ENCODE results near the gene APOL4.

Gene APOL4

GRCh38 chr22:36151006-36151595 lies 50.5 kb downstream of the APOL4 start:
- DNase-seq: no peak

- no peak for DNase-seq
Measured at GRCh38 chr22:36149441-36149840, 52.2 kb downstream of the APOL4 start.

GRCh38 chr22:36148411-36148810 lies 53.2 kb downstream of the APOL4 start:
- DNase-seq: no peak

- no peak for DNase-seq
Measured at GRCh38 chr22:36147196-36147791, 54.3 kb downstream of the APOL4 start.

- DNase-seq: no peak
Measured at GRCh38 chr22:36145881-36146280, 55.7 kb downstream of the APOL4 start.

GRCh38 chr22:36144886-36145541 lies 56.6 kb downstream of the APOL4 start:
- peak; percentile 72 for DNase-seq

GRCh38 chr22:36143956-36144355 lies 57.7 kb downstream of the APOL4 start:
- DNase-seq: no peak

GRCh38 chr22:36143066-36143815 lies 58.4 kb downstream of the APOL4 start:
- no peak for DNase-seq

- DNase-seq: no peak
Measured at GRCh38 chr22:36141481-36141880, 60.1 kb downstream of the APOL4 start.

Data from DMS153 (cell line).